Thoracic aorta (tissue), 2 donors: Measurements from ENCODE around the gene TAS2R60. TPM values are rescaled to one million over a fixed set of nuclear protein-coding genes. Genes with fewer than 3 reads are reported as not detected.

Experiments used
- ATAC-seq: fragments of 150-250 bp; one replicate; pipeline ENCODE4 v1.8.0; 2017; ENCODE audit warnings: low read depth; ENCODE audit not compliant: insufficient number of reproducible peaks, low FRiP score
- DNase-seq: peaks from one replicate; pipeline ENCODE4 v3.0.0-alpha.2; 2020; ENCODE audit warnings: low spot score
- H3K27ac ChIP-seq, 2 donors: fragments of 200-600 bp; sonication (generic); 1 replicate in 1 of 2; 2 replicates in 1 of 2; pipeline ENCODE4 v1.5.1; 2016; ENCODE audit warnings: mild to moderate bottlenecking in 2 of 2, moderate library complexity in 2 of 2
- H3K27me3 ChIP-seq: fragments of 200-600 bp; sonication (generic); replicated peaks from 2 replicates; pipeline ENCODE4 v1.6.0; 2016; ENCODE audit warnings: mild to moderate bottlenecking; ENCODE audit not compliant: insufficient read depth
- H3K36me3 ChIP-seq: fragments of 200-600 bp; sonication (generic); one replicate; pipeline ENCODE4 v1.5.1; 2016
- H3K4me1 ChIP-seq, 2 donors: fragments of 200-600 bp; sonication (generic); 1 replicate in 1 of 2; 2 replicates in 1 of 2; pipeline versions ENCODE4 v1.5.1 to v1.6.0; 2016; ENCODE audit warnings: low read depth in 2 of 2, mild to moderate bottlenecking in 1 of 2; ENCODE audit not compliant: control insufficient read depth in 1 of 2
- H3K4me3 ChIP-seq: fragments of 200-600 bp; sonication (generic); 2 replicates; pipeline ENCODE4 v1.5.1; 2016; ENCODE audit warnings: mild to moderate bottlenecking
- H3K9me3 ChIP-seq: fragments of 200-600 bp; sonication (generic); 2 replicates; pipeline ENCODE4 v1.5.1; 2016
- total RNA-seq, 2 donors: library from RNA; depleted of rRNA; stranded (reverse); fragments of >200 nt; gene quantifications; one replicate each; pipeline versions ENCODE4 v1.1.0 to v1.2.3, GENCODE V29; 2016
- TF ChIP-seq, protein P1 (sequence below): fragments of 200-600 bp; sonication (generic); IDR thresholded peaks from one replicate; pipeline ENCODE4 v1.5.1; 2019; ENCODE audit warnings: antibody characterized with exemption

Gene TAS2R60
- total RNA-seq, 2 donors from 2014 or later = 8.5 TPM; not detected in 1

DNA sequence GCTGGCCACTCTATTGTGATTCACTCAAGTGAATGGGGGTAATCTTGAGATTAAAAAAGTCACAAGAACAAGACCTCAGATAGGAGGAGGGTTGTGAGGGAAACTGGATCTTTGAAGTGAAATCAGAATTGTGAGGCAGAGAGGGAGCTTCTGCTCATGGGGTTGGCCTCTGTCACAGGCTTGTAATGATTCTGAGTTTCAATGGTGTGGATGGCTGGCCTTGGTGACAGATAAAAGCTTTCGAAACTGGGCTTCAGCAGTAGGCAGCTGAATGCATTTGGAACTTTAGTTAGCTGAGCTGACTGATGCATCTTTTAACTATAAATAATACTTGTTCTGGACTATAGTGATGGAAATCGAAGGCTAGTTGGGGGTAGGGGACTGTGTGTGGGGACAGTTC, 12.2 kb downstream of the TAS2R60 start:
- no peak for ATAC-seq
- TF ChIP-seq, protein P1, sequence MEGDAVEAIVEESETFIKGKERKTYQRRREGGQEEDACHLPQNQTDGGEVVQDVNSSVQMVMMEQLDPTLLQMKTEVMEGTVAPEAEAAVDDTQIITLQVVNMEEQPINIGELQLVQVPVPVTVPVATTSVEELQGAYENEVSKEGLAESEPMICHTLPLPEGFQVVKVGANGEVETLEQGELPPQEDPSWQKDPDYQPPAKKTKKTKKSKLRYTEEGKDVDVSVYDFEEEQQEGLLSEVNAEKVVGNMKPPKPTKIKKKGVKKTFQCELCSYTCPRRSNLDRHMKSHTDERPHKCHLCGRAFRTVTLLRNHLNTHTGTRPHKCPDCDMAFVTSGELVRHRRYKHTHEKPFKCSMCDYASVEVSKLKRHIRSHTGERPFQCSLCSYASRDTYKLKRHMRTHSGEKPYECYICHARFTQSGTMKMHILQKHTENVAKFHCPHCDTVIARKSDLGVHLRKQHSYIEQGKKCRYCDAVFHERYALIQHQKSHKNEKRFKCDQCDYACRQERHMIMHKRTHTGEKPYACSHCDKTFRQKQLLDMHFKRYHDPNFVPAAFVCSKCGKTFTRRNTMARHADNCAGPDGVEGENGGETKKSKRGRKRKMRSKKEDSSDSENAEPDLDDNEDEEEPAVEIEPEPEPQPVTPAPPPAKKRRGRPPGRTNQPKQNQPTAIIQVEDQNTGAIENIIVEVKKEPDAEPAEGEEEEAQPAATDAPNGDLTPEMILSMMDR = no peak
- H3K27me3 ChIP-seq = no peaks in the 10 kb centered on the region
- H3K27ac ChIP-seq = no peak overlapping the region
- no peak for DNase-seq
- no peaks in the 10 kb centered on the region for H3K4me1 ChIP-seq
- no peaks in the 10 kb centered on the region for H3K9me3 ChIP-seq
- no peak overlapping the region for H3K4me3 ChIP-seq
- no peaks in the 10 kb centered on the region for H3K36me3 ChIP-seq

GRCh38 chr7:143455942-143456341, 12.7 kb downstream of the TAS2R60 start:
- Histone ChIP-seq H3K9me3 (no peaks in the 10 kb centered on the region), H3K27ac (no peak overlapping the region), H3K4me3 (no peak overlapping the region), H3K36me3 (no peaks in the 10 kb centered on the region), H3K4me1 (no peaks in the 10 kb centered on the region), H3K27me3 (no peaks in the 10 kb centered on the region)
- DNase-seq = no peak
- no peak for ATAC-seq
- TF ChIP-seq, protein P1 = no peak

DNA sequence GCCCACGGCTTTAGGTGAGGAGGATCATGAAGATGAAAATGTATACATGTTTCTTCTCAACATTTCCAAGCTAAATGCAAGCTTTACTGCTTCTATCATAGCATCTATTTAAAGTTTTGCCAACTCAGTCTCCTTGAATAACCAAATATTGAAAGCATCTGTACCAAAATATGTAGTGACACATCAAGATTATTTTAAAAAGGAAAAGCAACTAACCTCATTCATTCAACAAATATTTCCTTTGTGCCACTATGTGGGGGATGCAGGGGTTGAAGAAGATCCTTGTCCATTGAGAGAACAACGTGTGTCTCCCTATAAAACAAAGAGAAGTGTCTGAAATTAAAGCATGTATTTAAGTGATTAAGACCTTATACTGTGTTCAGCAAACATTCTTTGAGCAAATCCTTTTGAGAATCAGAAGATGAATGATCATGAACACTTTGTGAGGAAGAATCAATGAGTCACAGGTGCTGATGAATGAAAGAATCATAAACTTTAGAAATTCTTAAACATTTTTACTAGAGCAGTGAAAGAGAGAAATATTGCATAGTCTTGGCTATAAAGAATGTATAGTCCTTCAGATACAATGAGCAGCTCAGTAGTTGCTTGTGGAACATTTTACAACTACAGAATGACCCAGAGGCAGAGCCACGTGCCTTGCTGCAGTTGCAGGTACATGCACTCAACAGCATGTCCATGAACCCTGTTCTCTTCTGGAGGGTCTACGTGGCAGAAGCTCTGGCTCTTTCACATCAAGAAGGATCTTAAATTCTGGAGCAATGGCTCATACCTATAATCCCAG, 13.9 kb downstream of the TAS2R60 start:
- Histone ChIP-seq H3K36me3 (no peaks in the 10 kb centered on the region), H3K9me3 (no peaks in the 10 kb centered on the region), H3K4me3 (no peak overlapping the region), H3K4me1 (no peaks in the 10 kb centered on the region), H3K27me3 (no peaks in the 10 kb centered on the region), H3K27ac (no peak overlapping the region)
- ATAC-seq = no peak
- DNase-seq = no peak
- TF ChIP-seq, protein P1 = no peak

GRCh38 chr7:143458263-143458662, 15.0 kb downstream of the TAS2R60 start:
- Histone ChIP-seq H3K9me3 (no peaks in the 10 kb centered on the region), H3K36me3 (no peaks in the 10 kb centered on the region), H3K4me1 (no peaks in the 10 kb centered on the region), H3K27me3 (no peaks in the 10 kb centered on the region), H3K27ac (no peak overlapping the region), H3K4me3 (no peak overlapping the region)
- TF ChIP-seq, protein P1 = no peak
- ATAC-seq (no peak), DNase-seq (no peak)

DNA sequence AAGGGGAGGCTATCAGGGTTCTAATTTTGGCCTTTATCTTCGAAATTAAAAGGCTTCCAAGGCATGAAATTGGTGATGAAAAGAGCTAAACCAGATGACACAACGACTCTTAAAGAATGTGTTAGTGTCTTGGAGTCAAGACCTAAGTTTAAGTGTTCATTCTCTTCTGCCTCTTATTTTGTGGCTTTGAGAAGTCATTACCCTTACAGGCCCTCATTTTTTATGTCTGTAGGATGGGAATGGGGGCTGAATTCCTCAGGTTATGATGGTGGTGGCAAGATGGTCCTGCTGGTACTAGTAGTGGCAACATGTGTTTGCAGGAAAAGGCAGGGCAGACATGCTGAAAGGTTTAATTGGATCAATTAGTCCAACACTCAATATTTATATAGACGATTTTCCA, 15.4 kb downstream of the TAS2R60 start:
- TF ChIP-seq, protein P1 = no peak

More for the DNA sequence above, 15.4 kb downstream of the TAS2R60 start:
- DNase-seq (no peak), ATAC-seq (no peak)
- Histone ChIP-seq H3K27ac (no peak overlapping the region), H3K9me3 (no peaks in the 10 kb centered on the region), H3K4me1 (no peaks in the 10 kb centered on the region), H3K36me3 (no peaks in the 10 kb centered on the region), H3K4me3 (no peak overlapping the region), H3K27me3 (no peaks in the 10 kb centered on the region)
